Activated CD4-positive, alpha-beta T cell treated with anti-CD3 and anti-CD28 coated beads, Interleukin-2, amount 50 U/mL, for 24 hours (primary cell): Measurements from ENCODE around the gene TRAPPC3.
"Not testable (repeated sequence)": the region's sequence is repeated elsewhere in the genome, so short reads cannot be mapped to it uniquely, and the experiment has no call there.

Source experiments
- DNase-seq, 2 donors: peaks; one replicate each; pipeline ENCODE4 v3.0.0-alpha.2; 2020; ENCODE audit warnings: low read depth in 1 of 2, low spot score in 1 of 2

The TRAPPC3 gene

DNA sequence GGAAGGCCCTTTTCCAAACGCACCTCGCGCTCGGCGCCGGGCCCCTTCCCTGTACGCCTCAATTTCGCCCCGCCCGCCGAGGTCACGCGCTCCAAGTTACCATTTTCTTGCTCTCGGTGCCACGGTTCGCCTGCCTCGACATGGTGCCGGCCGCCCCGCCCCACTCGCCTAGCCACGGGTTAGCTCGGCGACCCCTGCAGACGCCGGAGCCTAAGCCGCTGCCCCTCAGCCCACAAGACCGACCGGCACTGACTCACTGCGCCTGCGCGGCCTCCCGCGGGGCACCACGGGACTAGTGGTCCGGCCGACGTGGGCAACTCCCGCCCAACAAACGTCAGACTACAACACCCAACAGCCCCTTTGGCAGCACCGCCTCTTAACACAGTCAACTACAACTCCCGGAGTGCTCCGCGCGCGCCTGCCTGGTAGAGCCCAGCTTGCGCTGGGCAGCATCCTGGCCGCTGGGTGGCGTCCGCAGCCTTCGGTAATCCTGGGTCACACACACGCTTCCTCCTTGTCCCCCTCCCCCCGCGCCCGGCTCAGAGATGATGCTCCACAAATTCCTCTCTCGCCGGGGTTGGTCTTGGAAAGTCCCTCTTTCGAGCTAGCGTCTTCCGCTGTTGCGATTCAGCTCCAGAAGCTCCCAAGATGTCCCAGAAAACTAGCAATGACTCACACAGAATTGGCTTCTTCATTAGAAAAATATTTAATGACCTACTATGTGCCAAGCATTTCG is at the start of gene TRAPPC3:
TRAPPC3 (minus strand) TSS at position 250 of the 736 bp plus-strand sequence; CDS start at position 142, 108 bp downstream.
- peak; percentile 95 to 99 for DNase-seq

DNA sequence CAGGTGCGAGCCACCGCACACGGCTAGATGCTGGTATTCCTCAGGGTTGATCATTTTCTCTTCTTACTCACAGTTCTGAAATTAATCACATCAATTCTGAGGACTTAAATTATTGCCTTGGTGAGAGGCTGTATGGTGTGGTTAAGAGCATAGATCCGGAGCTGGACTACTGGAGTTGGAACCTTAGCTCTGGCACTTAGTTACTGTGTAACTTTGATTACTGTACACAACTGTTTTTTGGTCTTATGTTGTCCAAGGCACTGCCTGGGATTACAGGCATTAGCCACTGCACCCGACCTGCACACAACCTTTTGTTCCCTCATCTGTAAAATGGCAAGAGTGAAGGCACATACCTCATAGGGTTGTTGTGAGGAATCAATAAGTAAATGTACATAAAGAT is 49.4 kb upstream of the TRAPPC3 start:
- DNase-seq: no peak

DNA sequence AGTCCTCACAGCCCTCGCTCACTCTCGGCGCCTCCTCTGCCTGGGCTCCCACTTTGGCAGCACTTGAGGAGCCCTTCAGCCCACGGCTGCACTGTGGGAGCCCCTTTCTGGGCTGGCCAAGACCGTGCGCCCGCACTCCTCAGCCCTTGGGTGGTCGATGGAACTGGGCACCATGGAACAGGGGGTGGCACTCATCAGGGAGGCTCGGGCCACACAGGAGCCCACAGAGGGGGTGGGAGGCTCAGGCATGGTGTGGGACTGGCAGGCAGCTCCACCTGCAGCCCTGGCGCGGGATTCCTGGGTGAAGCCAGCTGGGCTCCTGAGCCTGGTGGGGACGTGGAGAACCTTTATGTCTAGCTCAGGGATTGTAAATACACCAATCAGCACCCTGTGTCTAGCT is 47.5 kb upstream of the TRAPPC3 start:
- DNase-seq: not testable (repeated sequence)

DNA sequence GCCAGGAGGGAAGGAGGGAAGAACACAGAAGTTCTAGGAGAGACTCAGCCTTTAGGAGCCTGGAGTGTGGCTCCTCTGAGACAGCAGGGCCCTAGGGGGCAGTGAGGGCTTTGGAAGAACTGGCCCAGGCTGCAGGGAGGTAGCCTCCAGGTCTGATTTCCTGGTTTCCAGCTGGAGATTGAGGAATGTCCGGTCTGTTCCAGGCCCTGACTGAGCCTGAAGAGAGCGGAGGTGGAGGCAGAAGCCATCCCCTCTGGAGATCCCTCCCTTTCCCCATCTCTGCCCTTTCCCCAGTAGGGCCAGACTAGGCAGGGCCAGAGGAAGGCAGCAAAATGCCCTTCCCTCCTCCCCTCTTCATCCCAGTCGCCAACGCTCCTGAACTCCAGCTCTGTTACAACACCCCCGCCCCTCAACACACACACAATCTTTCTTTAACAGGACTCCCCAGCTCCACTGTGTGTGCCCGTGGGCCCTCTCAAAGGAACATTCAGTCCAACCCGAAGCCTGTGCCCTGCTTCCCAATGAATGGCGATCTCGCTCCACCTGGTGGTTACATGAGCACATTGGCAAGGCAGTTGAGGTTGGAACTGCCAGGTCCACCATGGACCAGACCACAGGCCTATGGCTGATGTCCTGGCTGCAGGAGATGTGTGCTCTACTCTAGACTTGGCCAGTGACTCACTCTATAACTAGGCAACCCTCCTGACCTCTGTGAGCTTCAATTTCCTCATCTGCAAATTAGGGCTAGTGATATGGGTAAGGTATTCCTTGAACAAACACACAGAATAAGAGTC is 38.7 kb upstream of the TRAPPC3 start:
- DNase-seq: peak; percentile 54 to 69

GRCh38 chr1:36183309-36183856 is 34.1 kb upstream of the TRAPPC3 start:
- DNase-seq: no peak

DNA sequence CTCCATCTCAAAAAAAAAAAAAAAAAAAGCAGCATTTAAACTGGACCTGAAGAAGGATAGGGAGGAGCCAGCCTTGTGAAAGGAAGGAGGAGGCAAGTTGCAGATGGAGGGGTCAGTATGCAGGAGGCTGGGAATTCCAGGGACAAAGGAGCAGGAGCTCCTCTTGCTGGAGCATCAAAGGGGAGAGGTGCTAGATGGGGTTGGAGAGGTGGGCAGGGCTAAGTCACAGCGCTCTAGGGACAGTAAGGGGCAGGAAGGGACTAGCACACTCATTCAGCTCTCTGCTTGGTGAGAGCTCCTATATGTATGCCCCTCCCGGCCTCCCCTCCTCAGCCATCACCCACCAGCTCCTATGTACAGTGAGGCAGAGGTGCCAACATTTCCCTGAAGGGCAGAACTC is 33.4 kb upstream of the TRAPPC3 start:
- DNase-seq: no peak

- no peak for DNase-seq
Measured at GRCh38 chr1:36179220-36179600, 29.9 kb upstream of the TRAPPC3 start.

GRCh38 chr1:36178471-36179219 is 29.4 kb upstream of the TRAPPC3 start:
- DNase-seq: no peak

- no peak for DNase-seq
Measured at GRCh38 chr1:36177589-36178431, 28.5 kb upstream of the TRAPPC3 start.

DNA sequence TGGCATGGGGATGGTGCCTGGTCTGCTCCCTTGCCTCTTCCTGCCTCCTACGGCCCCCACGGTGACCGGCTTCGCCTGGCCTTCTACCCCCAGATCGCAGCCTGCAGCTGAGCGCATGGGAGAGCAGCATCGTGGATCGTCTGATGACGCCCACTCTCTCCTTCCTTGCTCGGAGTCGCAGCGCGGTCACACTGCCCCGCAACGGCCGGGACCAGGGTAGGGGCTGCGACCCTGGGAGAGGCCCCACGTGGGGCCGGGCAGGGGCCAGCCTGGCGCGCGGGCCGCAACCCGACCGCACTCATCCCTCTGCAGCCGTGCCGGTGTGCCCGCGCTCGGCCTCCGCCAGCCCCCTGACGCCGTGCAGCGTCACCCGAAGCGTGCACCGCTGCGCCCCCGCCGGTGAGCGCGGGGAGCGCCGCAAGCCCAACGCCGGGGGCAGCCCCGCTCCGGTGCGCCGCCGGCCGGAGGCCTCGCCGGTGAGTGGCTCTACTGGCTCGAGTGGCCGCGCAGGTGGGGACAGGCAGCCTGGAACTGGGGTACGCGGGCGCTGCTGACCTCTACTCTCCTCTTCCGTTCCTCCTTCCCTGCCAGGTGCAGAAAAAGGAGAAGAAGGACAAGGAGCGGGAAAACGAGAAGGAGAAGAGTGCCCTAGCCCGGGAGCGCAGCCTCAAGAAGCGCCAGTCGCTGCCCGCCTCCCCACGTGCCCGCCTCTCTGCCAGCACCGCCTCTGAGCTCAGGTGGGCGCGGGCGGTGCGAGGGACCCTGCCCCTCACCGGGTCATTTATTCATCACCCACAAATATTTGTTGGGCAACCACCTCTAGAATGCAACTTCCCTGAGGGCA is 27.0 kb upstream of the TRAPPC3 start:
- DNase-seq: no peak

DNA sequence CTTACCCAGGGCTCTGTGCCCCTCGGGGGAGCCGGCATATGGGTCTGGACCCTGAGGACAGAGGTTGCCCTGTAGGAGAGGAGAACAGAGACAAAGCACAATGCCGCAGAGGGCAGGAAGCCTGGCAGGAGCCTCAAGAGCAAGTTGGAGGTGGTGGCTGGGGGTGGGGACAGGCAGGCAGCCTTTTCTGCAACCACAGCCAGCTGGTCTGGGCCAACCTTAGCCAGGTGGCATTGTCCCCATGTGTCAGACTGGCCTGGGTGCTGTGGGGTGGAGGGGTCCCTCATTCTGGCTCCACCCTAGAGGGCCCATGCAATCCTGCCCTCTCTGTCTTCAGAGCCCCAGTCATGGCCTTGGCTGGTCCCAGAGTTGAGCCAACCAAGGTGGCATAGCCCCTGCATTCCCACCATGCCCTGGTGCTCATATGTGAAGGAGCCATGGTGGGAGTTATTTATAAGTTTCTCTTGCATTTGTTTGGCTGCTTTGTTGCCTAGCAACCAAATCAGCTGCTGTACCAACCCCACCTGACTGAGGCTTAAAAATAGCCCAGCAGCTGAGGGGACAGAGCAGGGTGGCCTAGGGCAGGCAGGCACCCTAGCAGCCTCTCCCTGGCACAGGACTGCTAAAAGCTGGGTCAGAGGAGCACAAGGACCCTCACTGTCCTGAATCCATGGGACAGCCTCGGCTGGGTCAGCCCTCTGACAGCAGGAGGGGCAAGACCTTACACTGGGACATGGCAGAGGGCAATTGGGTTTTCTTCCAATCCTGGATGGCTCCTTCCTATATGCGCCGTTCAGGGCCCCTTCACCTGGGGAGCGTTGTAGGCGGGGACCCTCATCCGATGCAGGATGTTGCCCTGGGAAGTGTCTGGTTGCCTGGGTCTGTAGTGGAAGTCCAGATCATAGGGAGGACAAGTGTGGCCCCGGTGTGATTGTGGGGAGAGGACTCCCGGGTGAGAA is 26.1 kb upstream of the TRAPPC3 start:
- DNase-seq: no peak

GRCh38 chr1:36174713-36175112 is 25.4 kb upstream of the TRAPPC3 start:
- no peak for DNase-seq

DNA sequence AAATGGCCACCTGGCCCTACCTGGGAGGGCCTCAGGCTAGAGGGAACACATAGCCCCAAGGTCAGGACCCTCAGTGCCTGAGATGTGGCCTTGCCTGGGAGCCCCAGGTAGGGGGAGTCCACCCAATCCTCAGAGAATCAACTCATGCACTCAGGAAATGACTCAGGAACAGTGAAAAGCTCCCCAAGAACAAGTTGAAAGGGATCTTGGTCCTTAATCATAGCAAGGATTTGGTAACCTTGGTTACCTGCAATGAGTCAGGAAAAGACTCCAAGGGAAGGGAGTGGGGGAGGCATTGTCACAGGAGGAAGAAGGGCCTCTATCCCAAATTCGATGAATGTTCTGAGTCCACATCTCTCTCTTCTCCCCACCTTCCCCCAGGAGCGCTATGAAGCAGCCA is 23.7 kb upstream of the TRAPPC3 start:
- no peak for DNase-seq

GRCh38 chr1:36172017-36172747 is 22.9 kb upstream of the TRAPPC3 start:
- DNase-seq: no peak

- DNase-seq: no peak
Measured at GRCh38 chr1:36170643-36171412, 21.5 kb upstream of the TRAPPC3 start.

DNA sequence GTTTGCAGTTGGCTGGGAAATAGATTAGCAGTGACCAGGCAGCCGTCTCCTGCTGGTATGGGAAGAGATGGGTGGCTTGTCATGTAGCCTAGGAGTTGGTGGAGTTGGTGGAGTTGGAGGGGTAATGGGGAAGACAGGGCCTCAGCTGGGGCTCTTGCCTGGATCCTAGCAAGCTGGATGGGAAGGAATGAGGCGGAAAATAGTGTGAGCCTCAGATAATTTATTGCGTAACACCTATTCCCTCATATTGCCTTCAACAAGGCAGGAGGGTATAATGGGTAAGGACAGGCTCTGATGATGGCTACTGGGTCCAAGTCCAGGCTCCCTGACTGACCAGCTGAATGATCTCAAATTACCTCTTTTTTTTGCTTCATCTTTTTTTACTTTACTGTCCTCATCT is 19.2 kb upstream of the TRAPPC3 start:
- DNase-seq: no peak
